HUES64 (cell line): Measurements from ENCODE around the gene MRPL1.
"Not testable (repeated sequence)": the region's sequence is repeated elsewhere in the genome, so short reads cannot be mapped to it uniquely, and the experiment has no call there.

ENCODE experiments used
- H3K27ac ChIP-seq: 2 replicates; pipeline ENCODE4 v1.7.0; 2013; ENCODE audit warnings: low read depth, low read length, inconsistent platforms
- H3K27me3 ChIP-seq: 2 replicates; pipeline ENCODE4 v1.6.1; 2013; ENCODE audit warnings: mild to moderate bottlenecking, low read length; ENCODE audit not compliant: insufficient read depth
- H3K36me3 ChIP-seq: 2 replicates; pipeline ENCODE4 v1.6.1; 2013; ENCODE audit warnings: mild to moderate bottlenecking, low read length; ENCODE audit not compliant: insufficient read depth
- H3K4me1 ChIP-seq: 2 replicates; pipeline ENCODE4 v1.6.1; 2013; ENCODE audit warnings: mild to moderate bottlenecking, low read length, moderate library complexity; ENCODE audit not compliant: insufficient read depth
- H3K4me3 ChIP-seq: 2 replicates; pipeline ENCODE4 v1.5.1; 2013; ENCODE audit warnings: mild to moderate bottlenecking, low read length, moderate library complexity
- H3K9ac ChIP-seq: 2 replicates; pipeline ENCODE4 v1.6.1; 2013; ENCODE audit warnings: mild to moderate bottlenecking, low read depth, low read length
- H3K9me3 ChIP-seq: 2 replicates; pipeline ENCODE4 v1.6.1; 2013; ENCODE audit warnings: low read depth, low read length; ENCODE audit not compliant: insufficient read depth
- WGBS: fragments of 150-250, 120-280 bp; methylation state at CpG from one replicate; pipeline ENCODE4 v1.1.7; 2013; ENCODE audit warnings: missing lambda C conversion rate; 5-methylcytosine and 5-hydroxymethylcytosine counted together

Gene MRPL1

DNA sequence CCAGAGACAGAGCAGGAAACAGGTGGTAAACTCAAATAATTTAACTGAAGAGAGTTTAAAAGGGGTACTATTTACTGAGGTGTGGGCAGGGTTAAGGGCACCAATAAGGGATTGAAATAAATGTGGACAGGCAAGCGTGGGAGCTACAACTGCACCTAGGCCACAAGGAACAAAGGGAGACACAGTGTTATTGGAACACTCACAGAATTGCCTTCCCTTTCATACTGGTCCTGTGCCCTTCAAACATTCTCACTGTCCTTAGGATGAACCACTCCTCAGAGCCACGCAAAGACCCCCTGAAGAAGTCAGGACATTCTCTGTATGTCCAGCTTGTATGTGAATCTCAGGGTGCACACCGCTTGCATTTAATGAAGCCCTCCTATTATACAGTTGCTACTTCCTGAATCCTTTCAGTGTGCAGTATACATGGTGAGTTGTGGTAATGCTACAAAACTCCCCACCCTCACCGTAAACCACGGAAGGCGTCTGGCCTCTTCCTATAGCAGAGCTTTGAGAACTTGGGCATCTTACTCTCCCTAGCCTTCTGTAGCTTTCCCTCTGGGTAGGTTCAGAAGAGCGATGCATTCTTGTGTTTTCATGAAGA lies 9.6 kb upstream of the MRPL1 start:
- Histone ChIP-seq H3K27me3 (no peaks in the 10 kb centered on the region), H3K9ac (no peak overlapping the region), H3K9me3 (no peaks in the 10 kb centered on the region), H3K27ac (no peak overlapping the region), H3K4me1 (no peaks in the 10 kb centered on the region), H3K36me3 (no peaks in the 10 kb centered on the region), H3K4me3 (no peak overlapping the region)
- WGBS = 80% methylated on average over 6 of the region's 7 CpGs

DNA sequence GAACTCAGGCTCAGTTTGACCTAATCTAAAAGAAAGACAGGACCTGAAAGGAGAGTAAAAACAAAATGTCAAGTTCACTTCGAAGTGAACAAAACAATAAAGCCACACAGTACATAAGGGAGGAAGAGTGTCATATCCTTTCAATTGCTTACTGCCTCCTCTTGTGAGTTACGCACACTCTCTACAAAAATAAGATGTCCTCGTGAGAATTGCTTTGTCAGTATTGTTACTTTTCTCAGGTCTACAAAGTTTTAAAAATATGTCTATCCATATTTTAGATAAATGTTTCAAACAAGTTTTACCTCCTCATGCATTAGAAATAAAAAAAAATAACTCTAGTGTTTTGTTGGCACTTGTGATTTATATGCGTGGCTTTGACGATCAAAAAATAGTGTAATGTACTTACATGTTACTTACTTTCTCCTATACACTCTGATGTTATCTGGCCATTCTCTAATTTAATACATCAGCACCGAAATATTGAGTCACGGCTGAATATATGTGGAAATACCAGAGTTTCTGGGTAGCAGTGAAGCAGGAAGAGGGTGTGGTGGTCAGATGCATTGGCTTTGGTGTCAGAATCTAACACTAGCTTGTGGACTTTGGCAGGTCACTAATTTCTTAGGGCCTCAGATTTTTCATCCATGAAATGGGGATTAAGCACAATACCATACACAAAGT lies 8.1 kb upstream of the MRPL1 start:
- H3K36me3 ChIP-seq = no peaks in the 10 kb centered on the region
- no peak overlapping the region for H3K9ac ChIP-seq
- no peaks in the 10 kb centered on the region for H3K9me3 ChIP-seq
- H3K4me1 ChIP-seq = no peaks in the 10 kb centered on the region
- WGBS = 89% methylated on average over 5 of the region's 7 CpGs
- no peak overlapping the region for H3K27ac ChIP-seq
- H3K27me3 ChIP-seq = no peaks in the 10 kb centered on the region
- H3K4me3 ChIP-seq = no peak overlapping the region

DNA sequence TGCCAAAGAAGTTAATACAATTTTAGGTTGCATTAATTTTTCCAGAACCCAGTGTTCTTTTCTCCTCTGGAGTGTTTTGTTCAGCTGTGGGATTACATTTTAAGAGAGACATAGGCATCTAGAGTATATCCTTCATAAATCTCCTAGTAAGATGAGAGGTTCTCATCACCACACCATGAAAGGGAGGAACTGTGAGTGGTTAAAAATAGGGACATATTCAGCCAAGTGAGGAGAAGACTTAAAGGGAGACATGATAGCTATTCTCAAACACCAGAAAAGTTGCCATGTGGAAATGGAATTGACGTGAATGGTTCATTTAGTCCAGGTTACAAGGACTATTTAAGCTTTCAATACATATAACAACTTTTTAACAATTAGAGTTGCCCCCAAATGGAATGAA lies 6.5 kb upstream of the MRPL1 start:
- Histone ChIP-seq H3K4me1 (no peaks in the 10 kb centered on the region), H3K9ac (no peak overlapping the region), H3K9me3 (no peaks in the 10 kb centered on the region), H3K27me3 (no peaks in the 10 kb centered on the region), H3K4me3 (no peak overlapping the region), H3K27ac (no peak overlapping the region), H3K36me3 (no peaks in the 10 kb centered on the region)
- 83% methylated on average over 1 of the region's 1 CpG for WGBS

DNA sequence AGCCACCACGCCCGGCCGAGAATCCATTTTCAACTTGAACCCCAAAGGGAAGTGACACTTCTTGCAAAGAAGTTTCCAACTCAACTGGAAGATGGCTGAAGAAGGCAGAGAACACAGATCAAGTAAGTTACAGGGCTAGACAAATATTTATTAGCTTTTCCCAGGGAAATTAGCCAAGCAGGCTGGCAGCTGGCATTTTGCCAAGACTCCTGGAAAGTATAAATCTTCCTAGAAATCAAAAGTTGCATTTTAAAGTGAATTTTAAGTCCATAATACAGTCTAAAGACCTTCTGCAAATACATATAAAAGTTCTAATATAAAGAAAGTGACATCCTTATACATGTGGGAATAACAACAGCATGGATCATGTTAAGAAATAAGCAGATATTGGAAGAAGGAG lies 3.4 kb upstream of the MRPL1 start:
- H3K36me3 ChIP-seq = no peaks in the 10 kb centered on the region
- H3K27ac ChIP-seq = no peak overlapping the region
- no peak overlapping the region for H3K4me3 ChIP-seq
- WGBS = 97% methylated on average over 3 of the region's 3 CpGs
- no peak overlapping the region for H3K9ac ChIP-seq
- 0 out of 2 replicates have a peak, but pooled peaks cover 8% of the 10 kb centered on the region for H3K4me1 ChIP-seq
- no peaks in the 10 kb centered on the region for H3K9me3 ChIP-seq
- no peaks in the 10 kb centered on the region for H3K27me3 ChIP-seq

DNA sequence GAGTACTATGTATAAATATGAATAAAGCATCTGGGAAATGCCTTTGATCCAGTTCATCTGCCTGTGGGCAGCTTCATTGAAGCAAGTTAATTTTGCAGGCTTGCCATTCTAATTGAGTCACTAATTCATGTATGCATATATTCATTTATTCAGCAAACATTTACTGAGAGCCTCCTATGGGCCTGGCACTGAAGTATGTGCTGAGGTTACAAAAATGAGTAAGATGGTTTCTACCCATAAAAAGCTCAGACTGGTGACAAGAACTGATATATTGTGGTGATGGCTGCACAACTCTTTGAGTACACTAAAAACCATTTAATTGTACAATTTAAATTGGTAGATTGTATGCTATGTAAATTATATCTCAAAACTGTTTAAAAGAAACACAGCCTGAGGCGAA lies 1.1 kb upstream of the MRPL1 start:
- 0 out of 2 replicates have a peak, but pooled peaks cover 8% of the 10 kb centered on the region for H3K4me1 ChIP-seq
- 0 out of 2 replicates have a peak, but pooled peaks cover 2% of the 10 kb centered on the region for H3K36me3 ChIP-seq
- no peak overlapping the region for H3K27ac ChIP-seq
- H3K9ac ChIP-seq = peak overlapping the region; percentile 98; the same call in 1 of the 2 replicates
- peak overlapping the region; percentile 92 for H3K4me3 ChIP-seq
- 87% methylated on average over 1 of the region's 1 CpG for WGBS
- no peaks in the 10 kb centered on the region for H3K9me3 ChIP-seq
- no peaks in the 10 kb centered on the region for H3K27me3 ChIP-seq

DNA sequence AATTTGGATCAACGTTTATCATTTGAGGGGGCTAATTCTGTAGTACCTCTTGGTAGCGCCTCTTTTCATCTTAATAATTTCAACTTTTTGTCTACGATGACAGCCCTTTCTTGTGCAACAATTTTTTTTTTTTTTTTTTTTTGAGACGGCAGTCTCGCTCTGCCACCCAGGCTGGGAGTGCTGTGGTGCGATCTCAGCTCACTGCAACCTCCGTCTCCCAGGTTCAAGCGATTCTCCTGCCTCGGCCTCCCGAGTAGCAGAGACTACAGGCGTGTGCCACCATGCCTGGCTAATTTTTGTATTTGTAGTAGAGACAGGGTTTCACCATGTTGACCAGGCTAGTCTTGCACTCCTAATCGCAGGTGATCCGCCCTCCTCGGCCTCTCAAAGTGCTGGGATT lies 711 bp downstream of the MRPL1 start:
- WGBS = 20% methylated on average over 14 of the region's 14 CpGs
- peak overlapping the region; percentile 98 for H3K9ac ChIP-seq
- H3K4me1 ChIP-seq, H3K9me3 ChIP-seq, H3K27me3 ChIP-seq, H3K36me3 ChIP-seq: not testable (repeated sequence)
- H3K27ac ChIP-seq = peak overlapping the region; percentile 89
- H3K4me3 ChIP-seq = peak overlapping the region; percentile 92

DNA sequence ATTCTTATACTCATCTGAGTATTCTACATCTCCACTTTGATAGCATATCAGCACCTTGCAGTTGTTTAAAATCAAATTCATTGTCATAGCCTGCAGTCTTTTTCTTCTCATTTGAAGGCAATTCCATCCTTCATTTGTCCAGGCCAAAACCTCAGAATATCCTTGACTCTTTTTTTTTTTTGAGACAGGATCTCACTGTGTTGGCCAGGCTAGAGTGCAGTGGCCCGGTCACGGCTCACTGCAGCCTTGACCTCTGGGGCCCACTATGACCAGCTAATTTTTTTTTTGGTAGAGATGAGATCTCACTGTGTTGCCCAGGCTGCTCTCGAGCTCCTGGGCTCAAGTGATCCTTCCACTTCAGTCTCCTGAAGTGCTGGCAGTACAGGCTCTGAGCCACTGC lies 2.6 kb downstream of the MRPL1 start:
- 90% methylated on average over 3 of the region's 3 CpGs for WGBS
- no peak overlapping the region for H3K27ac ChIP-seq
- no peak overlapping the region for H3K9ac ChIP-seq
- H3K4me1 ChIP-seq = 0 out of 2 replicates have a peak, but pooled peaks cover 8% of the 10 kb centered on the region
- H3K4me3 ChIP-seq = no peak overlapping the region
- H3K36me3 ChIP-seq = 0 out of 2 replicates have a peak, but pooled peaks cover 2% of the 10 kb centered on the region
- no peaks in the 10 kb centered on the region for H3K9me3 ChIP-seq
- H3K27me3 ChIP-seq = no peaks in the 10 kb centered on the region

DNA sequence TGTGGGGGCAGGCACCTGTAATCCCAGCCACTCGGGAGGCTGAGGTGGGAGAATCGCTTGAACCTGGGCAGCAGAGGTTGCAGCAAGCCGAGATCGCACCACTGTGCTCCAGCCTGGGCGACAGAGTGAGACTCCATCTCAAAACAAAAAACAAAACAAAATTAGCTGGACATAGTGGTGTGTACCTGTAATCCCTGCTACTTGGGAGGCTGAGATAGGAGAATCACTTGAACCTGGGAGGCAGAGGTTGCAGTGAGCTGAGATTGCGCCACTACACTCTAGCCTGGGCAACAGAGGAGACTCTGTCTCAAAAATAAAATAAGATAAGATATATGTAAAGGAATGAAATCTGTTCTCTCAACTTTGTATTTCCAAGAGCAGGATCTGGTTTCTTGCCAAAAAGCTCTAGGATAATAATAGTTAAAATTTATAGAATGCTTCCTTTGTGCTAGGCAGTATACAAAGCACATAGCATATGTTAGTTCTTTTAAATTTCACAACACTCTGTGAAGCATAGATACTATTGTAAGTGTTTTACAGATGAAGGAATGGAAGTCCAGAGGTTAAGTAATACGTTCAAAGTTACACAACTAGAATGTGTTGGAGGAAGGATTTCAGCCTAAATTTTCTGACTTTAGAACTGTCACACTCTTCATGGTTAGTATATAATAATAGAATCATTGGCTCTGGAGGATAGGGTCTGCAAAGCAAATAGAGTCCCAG lies 10.3 kb downstream of the MRPL1 start:
- Histone ChIP-seq H3K36me3 (peaks cover 44% of the 10 kb centered on the region), H3K27ac (no peak overlapping the region), H3K9ac (no peak overlapping the region), H3K9me3 (no peaks in the 10 kb centered on the region), H3K27me3 (no peaks in the 10 kb centered on the region), H3K4me3 (no peak overlapping the region), H3K4me1 (peaks cover 4% of the 10 kb centered on the region; the same call in 1 of the 2 replicates)
- 95% methylated on average over 7 of the region's 7 CpGs for WGBS

DNA sequence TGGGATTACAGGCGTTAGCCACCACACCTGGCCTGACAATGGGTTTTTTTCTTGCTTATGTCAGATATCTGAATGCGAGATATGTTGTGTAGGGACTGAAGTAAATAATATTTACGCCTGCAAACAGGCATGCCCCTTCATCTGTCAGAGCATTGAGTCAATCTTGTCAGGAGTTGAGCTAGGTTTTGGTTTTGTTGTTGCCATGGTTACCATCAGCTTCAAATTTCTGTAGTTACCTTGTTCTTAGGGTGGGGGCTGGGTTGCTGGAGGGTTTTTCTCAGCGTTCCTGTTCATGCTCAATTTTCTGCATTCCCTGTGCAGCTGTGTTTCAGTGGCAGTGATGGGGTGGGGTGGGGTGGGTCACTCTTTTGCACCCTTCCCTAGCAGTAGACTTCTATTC lies 14.5 kb downstream of the MRPL1 start:
- H3K27ac ChIP-seq = no peak overlapping the region
- H3K36me3 ChIP-seq = peaks cover 48% of the 10 kb centered on the region
- H3K9me3 ChIP-seq = no peaks in the 10 kb centered on the region
- H3K4me3 ChIP-seq = no peak overlapping the region
- H3K9ac ChIP-seq = no peak overlapping the region
- H3K4me1 ChIP-seq = peaks cover 4% of the 10 kb centered on the region; the same call in 1 of the 2 replicates
- H3K27me3 ChIP-seq = no peaks in the 10 kb centered on the region
- 96% methylated on average over 4 of the region's 4 CpGs for WGBS

DNA sequence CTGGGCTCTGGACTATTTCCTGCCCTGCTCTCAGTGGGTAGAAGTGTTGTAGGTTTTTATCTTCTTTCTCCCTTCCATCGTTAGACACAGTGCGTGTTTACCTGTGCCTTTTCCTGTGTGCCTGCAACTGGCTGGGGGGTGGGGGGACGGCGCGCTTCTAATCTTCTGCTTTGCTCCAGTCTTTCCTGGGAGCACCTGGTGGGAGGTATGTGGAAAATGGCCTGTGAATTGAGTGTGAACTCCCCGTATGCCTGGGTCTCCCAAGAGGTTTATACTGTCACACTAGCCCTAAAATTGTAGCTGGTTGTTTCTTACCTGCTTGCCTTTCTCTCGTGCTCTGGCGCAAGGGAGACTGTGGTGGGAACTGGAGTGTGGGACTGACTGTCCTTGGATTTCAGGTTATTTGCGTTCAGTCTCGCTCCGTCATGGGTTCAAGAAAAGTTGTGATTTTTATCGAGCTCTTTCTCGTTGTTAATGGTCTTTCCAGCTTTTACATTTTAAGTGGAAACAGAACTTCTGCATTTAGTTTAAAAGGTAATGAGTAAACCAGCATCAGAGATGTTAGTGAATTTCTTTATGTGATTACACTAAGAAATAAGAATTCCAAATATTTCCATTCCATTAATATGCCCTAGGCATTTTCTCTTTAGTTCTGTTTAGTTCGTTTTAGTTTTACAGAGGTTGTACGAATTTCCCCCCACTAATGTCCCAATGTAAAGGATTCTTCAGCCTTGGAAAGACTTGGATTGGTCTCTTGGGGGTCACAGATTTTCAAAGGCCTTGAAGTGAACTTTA lies 15.3 kb downstream of the MRPL1 start:
- Histone ChIP-seq H3K27me3 (no peaks in the 10 kb centered on the region), H3K36me3 (peaks cover 41% of the 10 kb centered on the region), H3K4me3 (no peak overlapping the region), H3K4me1 (peaks cover 4% of the 10 kb centered on the region; the same call in 1 of the 2 replicates), H3K9ac (no peak overlapping the region), H3K27ac (no peak overlapping the region), H3K9me3 (no peaks in the 10 kb centered on the region)
- 89% methylated on average over 15 of the region's 15 CpGs for WGBS

DNA sequence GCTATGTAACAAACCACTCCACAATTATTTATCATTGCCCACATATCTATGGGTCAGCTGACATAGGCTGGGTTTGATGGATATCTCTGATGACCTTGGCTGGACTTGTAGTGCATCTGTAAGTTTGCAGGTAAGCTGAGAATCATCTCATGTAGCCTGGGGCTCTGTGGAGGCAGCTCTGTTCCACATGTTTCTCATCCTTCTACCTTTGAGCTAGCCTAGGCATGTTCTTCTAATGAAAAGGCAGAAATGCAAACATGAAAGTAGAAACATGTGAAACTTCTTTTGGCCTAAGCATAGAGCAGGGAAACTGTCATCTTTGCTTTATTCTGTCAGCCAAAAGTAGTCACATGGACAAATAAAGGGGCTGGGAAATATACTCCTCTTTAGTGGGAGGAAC lies 18.2 kb downstream of the MRPL1 start:
- H3K4me1 ChIP-seq = peaks cover 4% of the 10 kb centered on the region; the same call in 1 of the 2 replicates
- no peaks in the 10 kb centered on the region for H3K9me3 ChIP-seq
- H3K27ac ChIP-seq = no peak overlapping the region
- H3K9ac ChIP-seq = no peak overlapping the region
- H3K36me3 ChIP-seq = peaks cover 43% of the 10 kb centered on the region
- no peak overlapping the region for H3K4me3 ChIP-seq
- H3K27me3 ChIP-seq = no peaks in the 10 kb centered on the region
